ENCODE measurements around the gene CDKL4.
"Not testable (repeated sequence)": the region's sequence is repeated elsewhere in the genome, so short reads cannot be mapped to it uniquely, and the experiment has no call there.

The CDKL4 gene

GRCh38 chr2:39144416-39144815 lies 99.4 kb downstream of the CDKL4 start:
- Mint-ChIP-seq H3K9me3 (no peaks in the 10 kb centered on the region), H3K36me3 (ENCODE audit: insufficient read depth) (no peaks in the 10 kb centered on the region), H3K27ac (ENCODE audit: low read depth) (no peak overlapping the region), H3K4me1 (peaks cover 11% of the 10 kb centered on the region), H3K27me3 (no peaks in the 10 kb centered on the region), H3K4me3 (no peak overlapping the region)
- DNase-seq (ENCODE audit: low spot score in 2 of 2) (no peak), ATAC-seq (replicated peaks; ENCODE audit: extremely low read depth, poor library complexity, severe bottlenecking) (no peak)

DNA sequence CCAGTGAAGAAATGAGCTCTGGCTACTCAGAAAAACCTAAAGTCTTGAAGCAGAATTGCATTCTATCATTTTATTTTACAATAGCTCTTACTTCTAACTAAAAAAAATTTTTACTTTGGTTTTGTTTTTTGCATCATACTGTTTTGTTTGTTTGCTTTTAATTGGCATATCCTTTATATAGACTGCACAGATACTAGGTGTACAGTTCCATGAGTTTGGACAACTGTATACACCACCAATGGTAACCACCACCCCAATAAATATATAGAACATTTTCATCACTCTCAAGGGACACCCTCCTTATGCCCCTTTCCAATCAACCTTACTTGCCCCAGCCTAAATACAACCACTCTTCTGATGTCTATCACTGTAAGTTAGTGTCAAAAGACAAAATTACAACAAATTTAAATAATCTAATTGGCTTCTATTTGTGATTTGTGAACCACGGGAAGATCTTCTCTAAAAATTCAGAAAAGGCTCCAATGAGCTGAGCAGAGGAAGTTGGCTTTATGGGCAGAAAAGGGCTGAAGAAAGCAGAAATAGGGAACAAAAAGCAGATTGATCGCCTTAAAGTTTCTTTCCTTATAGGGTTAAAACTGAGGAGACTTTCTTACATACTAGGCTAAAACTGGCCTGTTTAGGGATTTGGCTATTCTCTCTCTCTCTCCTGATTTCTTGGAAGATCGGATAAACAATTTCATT lies 100.7 kb downstream of the CDKL4 start:
- H3K27me3 Mint-ChIP-seq: no peaks in the 10 kb centered on the region
- no peaks in the 10 kb centered on the region for H3K9me3 Mint-ChIP-seq
- peaks cover 12% of the 10 kb centered on the region for H3K4me1 Mint-ChIP-seq
- ATAC-seq (replicated peaks; ENCODE audit: extremely low read depth, poor library complexity, severe bottlenecking): no peak
- no peak for DNase-seq (ENCODE audit: low spot score in 2 of 2)
- H3K36me3 Mint-ChIP-seq (ENCODE audit: insufficient read depth): no peaks in the 10 kb centered on the region
- H3K27ac Mint-ChIP-seq (ENCODE audit: low read depth): no peak overlapping the region
- no peak overlapping the region for H3K4me3 Mint-ChIP-seq

DNA sequence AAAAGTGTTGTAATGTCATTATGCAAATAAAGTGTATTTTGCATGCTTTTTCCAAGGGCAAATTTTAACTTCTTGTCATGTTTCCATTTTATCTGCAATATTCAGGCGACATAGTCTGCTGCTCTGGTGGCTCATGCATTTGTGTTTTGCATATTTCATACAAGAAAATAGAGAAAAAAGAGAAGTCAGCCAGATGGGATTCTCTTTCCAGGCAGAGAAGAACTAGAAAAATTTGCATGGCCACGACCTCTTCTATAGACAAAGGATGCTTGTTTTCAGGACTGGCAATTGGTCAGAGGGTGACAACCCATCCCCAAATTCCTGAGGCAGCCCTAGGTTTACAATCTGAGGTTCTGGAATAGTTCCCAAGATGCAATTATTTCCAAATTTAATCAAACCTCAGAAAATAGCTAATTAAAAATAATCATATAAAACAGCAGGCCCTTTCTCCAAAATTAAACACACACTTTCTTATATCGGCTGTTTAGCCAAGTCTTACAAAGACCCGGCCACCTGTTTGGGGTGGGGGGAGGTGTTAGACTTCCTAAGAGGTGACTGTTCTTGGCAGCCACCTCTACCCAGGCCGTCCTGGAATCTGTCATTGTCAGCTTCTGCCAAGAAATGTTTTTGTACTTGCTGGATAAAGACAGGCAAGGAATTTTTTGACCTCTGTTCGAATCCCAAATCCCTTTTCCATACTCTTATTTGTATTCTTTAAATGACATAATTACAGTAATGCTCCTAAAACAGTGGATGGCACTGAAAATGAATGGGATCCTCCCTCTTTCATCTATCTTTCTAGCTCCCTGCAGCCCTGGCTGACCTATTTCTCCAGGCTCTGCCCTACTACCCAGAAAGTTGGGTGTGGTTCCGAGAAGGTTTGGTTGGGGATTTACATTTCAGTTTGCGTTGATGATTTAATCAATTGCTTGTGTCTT lies 102.2 kb downstream of the CDKL4 start:
- no peak for DNase-seq (ENCODE audit: low spot score in 2 of 2)
- H3K36me3 Mint-ChIP-seq (ENCODE audit: insufficient read depth): no peaks in the 10 kb centered on the region
- H3K27me3 Mint-ChIP-seq: no peaks in the 10 kb centered on the region
- peaks cover 16% of the 10 kb centered on the region for H3K4me1 Mint-ChIP-seq
- no peak overlapping the region for H3K4me3 Mint-ChIP-seq
- H3K9me3 Mint-ChIP-seq: no peaks in the 10 kb centered on the region
- ATAC-seq (replicated peaks; ENCODE audit: extremely low read depth, poor library complexity, severe bottlenecking): no peak
- no peak overlapping the region for H3K27ac Mint-ChIP-seq (ENCODE audit: low read depth)

GRCh38 chr2:39140948-39141333 lies 102.8 kb downstream of the CDKL4 start:
- DNase-seq (ENCODE audit: low spot score in 2 of 2); H3K36me3 Mint-ChIP-seq (ENCODE audit: insufficient read depth); H3K27ac Mint-ChIP-seq (ENCODE audit: low read depth); ATAC-seq (replicated peaks; ENCODE audit: extremely low read depth, poor library complexity, severe bottlenecking); H3K9me3 Mint-ChIP-seq; H3K27me3 Mint-ChIP-seq; H3K4me3 Mint-ChIP-seq: not testable (repeated sequence)
- H3K4me1 Mint-ChIP-seq: peaks cover 19% of the 10 kb centered on the region

DNA sequence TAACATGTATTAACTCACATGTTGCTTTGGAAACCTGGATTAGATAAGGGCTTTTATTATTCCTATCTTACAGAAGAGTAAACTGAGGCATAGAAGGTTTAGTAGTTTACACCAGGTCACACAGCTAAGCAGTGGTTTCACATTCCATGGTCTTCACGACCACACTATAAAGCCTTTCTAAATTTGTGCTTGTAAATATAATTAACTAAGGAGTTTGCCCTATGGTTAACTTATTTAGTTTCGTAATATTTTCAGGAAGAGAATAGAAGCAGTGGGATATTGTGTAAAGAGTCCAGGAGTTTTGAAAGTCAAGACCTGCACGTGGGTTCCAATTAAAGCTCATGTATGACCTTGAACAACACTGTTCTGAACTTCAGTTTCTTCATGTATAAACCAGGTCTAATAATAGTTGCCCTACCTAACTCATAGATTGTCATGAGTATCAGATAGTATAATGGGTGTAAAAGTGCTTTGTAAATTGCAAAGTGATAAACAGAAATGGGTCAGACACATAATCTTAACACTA lies 103.4 kb downstream of the CDKL4 start:
- H3K27ac Mint-ChIP-seq (ENCODE audit: low read depth): no peak overlapping the region
- no peaks in the 10 kb centered on the region for H3K36me3 Mint-ChIP-seq (ENCODE audit: insufficient read depth)
- peaks cover 25% of the 10 kb centered on the region for H3K4me1 Mint-ChIP-seq
- H3K27me3 Mint-ChIP-seq: no peaks in the 10 kb centered on the region
- ATAC-seq (replicated peaks; ENCODE audit: extremely low read depth, poor library complexity, severe bottlenecking) (no peak), DNase-seq (ENCODE audit: low spot score in 2 of 2) (no peak)
- H3K4me3 Mint-ChIP-seq: no peak overlapping the region
- H3K9me3 Mint-ChIP-seq: no peaks in the 10 kb centered on the region

- Mint-ChIP-seq H3K36me3 (ENCODE audit: insufficient read depth) (no peaks in the 10 kb centered on the region), H3K27me3 (no peaks in the 10 kb centered on the region), H3K4me3 (no peak overlapping the region), H3K4me1 (peaks cover 25% of the 10 kb centered on the region), H3K27ac (ENCODE audit: low read depth) (no peak overlapping the region), H3K9me3 (no peaks in the 10 kb centered on the region)
- no peak for ATAC-seq (replicated peaks; ENCODE audit: extremely low read depth, poor library complexity, severe bottlenecking)
- no peak for DNase-seq (ENCODE audit: low spot score in 2 of 2)
Observed at GRCh38 chr2:39139511-39140237, 104.1 kb downstream of the CDKL4 start.

GRCh38 chr2:39138837-39139211 lies 104.9 kb downstream of the CDKL4 start:
- no peaks in the 10 kb centered on the region for H3K27me3 Mint-ChIP-seq
- DNase-seq (ENCODE audit: low spot score in 2 of 2) (no peak), ATAC-seq (replicated peaks; ENCODE audit: extremely low read depth, poor library complexity, severe bottlenecking) (no peak)
- H3K27ac Mint-ChIP-seq (ENCODE audit: low read depth): no peak overlapping the region
- no peaks in the 10 kb centered on the region for H3K36me3 Mint-ChIP-seq (ENCODE audit: insufficient read depth)
- H3K9me3 Mint-ChIP-seq: no peaks in the 10 kb centered on the region
- peaks cover 25% of the 10 kb centered on the region for H3K4me1 Mint-ChIP-seq
- no peak overlapping the region for H3K4me3 Mint-ChIP-seq

DNA sequence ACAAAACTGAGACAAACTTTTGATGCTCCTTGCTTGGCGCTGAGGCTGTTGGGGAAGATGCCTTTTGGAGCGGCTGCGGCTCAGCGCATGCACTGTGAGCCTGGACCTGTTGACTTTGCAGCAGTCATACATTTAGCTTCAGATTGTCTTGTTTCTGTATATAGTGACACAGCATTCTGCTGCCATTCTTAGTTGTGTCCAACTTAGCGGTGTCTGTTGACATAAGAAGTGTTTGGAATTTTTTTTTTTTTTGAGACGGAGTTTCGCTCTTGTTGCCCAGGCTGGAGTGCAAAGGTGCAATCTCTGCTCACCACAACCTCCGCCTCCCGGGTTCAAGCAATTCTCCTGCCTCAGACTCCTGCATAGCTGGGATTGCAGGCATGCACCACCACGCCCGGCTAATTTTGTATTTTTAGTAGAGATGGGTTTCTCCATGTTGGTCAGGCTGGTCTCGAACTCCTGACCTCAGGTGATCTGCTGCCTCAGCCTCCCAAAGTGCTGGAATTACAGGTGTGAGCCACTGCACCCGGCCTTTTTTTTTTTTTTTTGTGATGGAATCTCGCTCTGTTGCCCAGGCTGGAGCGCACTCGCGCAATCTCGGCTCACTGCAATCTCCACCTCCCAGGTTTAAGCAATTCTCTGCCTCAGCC lies 105.5 kb downstream of the CDKL4 start:
- not testable (repeated sequence) for DNase-seq (ENCODE audit: low spot score in 2 of 2); H3K9me3 Mint-ChIP-seq; H3K27ac Mint-ChIP-seq (ENCODE audit: low read depth); H3K36me3 Mint-ChIP-seq (ENCODE audit: insufficient read depth); ATAC-seq (replicated peaks; ENCODE audit: extremely low read depth, poor library complexity, severe bottlenecking); H3K27me3 Mint-ChIP-seq; H3K4me3 Mint-ChIP-seq
- H3K4me1 Mint-ChIP-seq: peaks cover 23% of the 10 kb centered on the region

DNA sequence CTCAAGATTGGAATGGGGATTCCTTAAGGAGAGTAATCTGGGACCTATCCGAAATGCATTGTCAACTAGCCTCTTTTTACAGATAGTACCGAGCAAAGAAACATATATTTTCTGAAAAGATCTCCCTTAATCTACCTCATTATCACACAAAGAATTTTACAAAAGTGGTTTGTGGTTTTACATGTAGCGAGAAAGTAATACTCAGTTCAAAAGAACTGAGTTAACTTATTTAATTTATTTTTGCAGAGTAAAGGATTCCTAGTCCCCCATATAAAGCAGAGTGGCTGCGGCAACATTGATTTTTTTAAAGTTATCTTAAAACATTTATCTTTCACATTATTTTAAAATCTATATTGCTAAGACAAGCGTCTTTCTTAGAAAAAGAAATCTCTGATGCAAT lies 107.0 kb downstream of the CDKL4 start:
- ATAC-seq (replicated peaks; ENCODE audit: extremely low read depth, poor library complexity, severe bottlenecking): peak; percentile 36
- no peaks in the 10 kb centered on the region for H3K9me3 Mint-ChIP-seq
- H3K27ac Mint-ChIP-seq (ENCODE audit: low read depth): no peak overlapping the region
- peaks cover 15% of the 10 kb centered on the region for H3K4me1 Mint-ChIP-seq
- H3K27me3 Mint-ChIP-seq: no peaks in the 10 kb centered on the region
- no peaks in the 10 kb centered on the region for H3K36me3 Mint-ChIP-seq (ENCODE audit: insufficient read depth)
- peak overlapping the region; percentile 5 for H3K4me3 Mint-ChIP-seq
- no peak for DNase-seq (ENCODE audit: low spot score in 2 of 2)

GRCh38 chr2:39135690-39136259 lies 108.0 kb downstream of the CDKL4 start:
- Mint-ChIP-seq H3K4me1 (peaks cover 15% of the 10 kb centered on the region), H3K36me3 (ENCODE audit: insufficient read depth) (no peaks in the 10 kb centered on the region), H3K9me3 (no peaks in the 10 kb centered on the region), H3K4me3 (peak overlapping the region; percentile 5), H3K27ac (ENCODE audit: low read depth) (no peak overlapping the region), H3K27me3 (no peaks in the 10 kb centered on the region)
- no peak for DNase-seq (ENCODE audit: low spot score in 2 of 2)
- no peak for ATAC-seq (replicated peaks; ENCODE audit: extremely low read depth, poor library complexity, severe bottlenecking)

GRCh38 chr2:39133215-39133851 lies 110.4 kb downstream of the CDKL4 start:
- ATAC-seq (replicated peaks; ENCODE audit: extremely low read depth, poor library complexity, severe bottlenecking) (no peak), DNase-seq (ENCODE audit: low spot score in 2 of 2) (no peak)
- no peak overlapping the region for H3K27ac Mint-ChIP-seq (ENCODE audit: low read depth)
- H3K9me3 Mint-ChIP-seq: no peaks in the 10 kb centered on the region
- H3K27me3 Mint-ChIP-seq: no peaks in the 10 kb centered on the region
- peaks cover 29% of the 10 kb centered on the region for H3K4me1 Mint-ChIP-seq
- H3K36me3 Mint-ChIP-seq (ENCODE audit: insufficient read depth): no peaks in the 10 kb centered on the region
- no peak overlapping the region for H3K4me3 Mint-ChIP-seq

Data from central memory CD8-positive, alpha-beta T cell (primary cell).